ENCODE data around the gene RBM47. TPM values are rescaled to one million over a fixed set of nuclear protein-coding genes. Genes with fewer than 3 reads are reported as not detected.

The RBM47 gene
- total RNA-seq, 1 donor from 2014 or later, result 0.98 TPM

- H3K27ac Mint-ChIP-seq (ENCODE audit: unreplicated experiment), result no peak overlapping the region
- H3K9me3 Mint-ChIP-seq (ENCODE audit: unreplicated experiment), result no peaks in the 10 kb centered on the region
- H3K36me3 Mint-ChIP-seq (ENCODE audit: unreplicated experiment), result peaks cover 12% of the 10 kb centered on the region
- no peaks in the 10 kb centered on the region for H3K27me3 Mint-ChIP-seq (ENCODE audit: unreplicated experiment)
- H3K4me1 Mint-ChIP-seq (ENCODE audit: low read depth, unreplicated experiment), result no peaks in the 10 kb centered on the region
- H3K4me3 Mint-ChIP-seq (ENCODE audit: unreplicated experiment), result no peak overlapping the region
- no peak for TF ChIP-seq CTCF (IDR thresholded peaks at IDR 0.05; ENCODE audit: partially characterized antibody, unreplicated experiment)
- DNase-seq, result no peak
Measured at GRCh38 chr4:40421839-40422708, 207.6 kb downstream of the RBM47 start.

DNA sequence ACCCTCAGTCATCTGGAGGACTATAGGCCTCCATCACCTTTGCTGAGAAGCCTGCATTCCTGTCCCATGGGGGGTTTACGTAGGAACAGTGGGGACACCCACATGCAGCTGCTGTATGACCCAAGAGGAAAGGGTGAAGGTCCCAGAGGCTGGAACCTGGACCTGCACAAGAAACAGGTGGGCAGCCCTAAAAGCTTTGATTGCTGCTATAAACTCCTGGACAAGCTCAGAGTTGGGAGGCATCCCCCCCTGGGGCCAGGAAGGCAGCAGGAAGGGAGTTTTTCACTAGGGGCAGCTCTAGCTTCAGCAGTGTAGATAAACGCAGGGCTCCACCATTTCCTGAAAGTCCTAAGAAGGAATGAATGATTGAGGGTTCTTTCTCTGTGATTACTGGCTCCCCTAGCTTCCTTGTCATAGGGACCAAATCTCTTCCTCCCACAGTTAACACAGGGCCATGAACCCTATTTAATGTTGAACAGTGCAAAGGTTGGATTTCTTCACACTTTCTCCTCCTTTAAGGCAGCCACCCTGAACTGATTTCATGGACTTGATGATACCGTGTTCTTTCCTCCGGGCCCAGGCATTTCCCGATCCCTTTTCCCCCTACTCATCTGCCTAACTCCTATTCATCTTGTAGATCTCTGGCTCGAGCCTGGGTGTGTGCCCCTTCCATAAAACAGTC, 210.3 kb downstream of the RBM47 start:
- no peaks in the 10 kb centered on the region for H3K9me3 Mint-ChIP-seq (ENCODE audit: unreplicated experiment)
- no peak for DNase-seq
- no peak overlapping the region for H3K4me3 Mint-ChIP-seq (ENCODE audit: unreplicated experiment)
- H3K4me1 Mint-ChIP-seq (ENCODE audit: low read depth, unreplicated experiment), result no peaks in the 10 kb centered on the region
- H3K27me3 Mint-ChIP-seq (ENCODE audit: unreplicated experiment), result no peaks in the 10 kb centered on the region
- H3K27ac Mint-ChIP-seq (ENCODE audit: unreplicated experiment), result no peak overlapping the region
- H3K36me3 Mint-ChIP-seq (ENCODE audit: unreplicated experiment), result peaks cover 12% of the 10 kb centered on the region
- no peak for TF ChIP-seq CTCF (IDR thresholded peaks at IDR 0.05; ENCODE audit: partially characterized antibody, unreplicated experiment)

DNA sequence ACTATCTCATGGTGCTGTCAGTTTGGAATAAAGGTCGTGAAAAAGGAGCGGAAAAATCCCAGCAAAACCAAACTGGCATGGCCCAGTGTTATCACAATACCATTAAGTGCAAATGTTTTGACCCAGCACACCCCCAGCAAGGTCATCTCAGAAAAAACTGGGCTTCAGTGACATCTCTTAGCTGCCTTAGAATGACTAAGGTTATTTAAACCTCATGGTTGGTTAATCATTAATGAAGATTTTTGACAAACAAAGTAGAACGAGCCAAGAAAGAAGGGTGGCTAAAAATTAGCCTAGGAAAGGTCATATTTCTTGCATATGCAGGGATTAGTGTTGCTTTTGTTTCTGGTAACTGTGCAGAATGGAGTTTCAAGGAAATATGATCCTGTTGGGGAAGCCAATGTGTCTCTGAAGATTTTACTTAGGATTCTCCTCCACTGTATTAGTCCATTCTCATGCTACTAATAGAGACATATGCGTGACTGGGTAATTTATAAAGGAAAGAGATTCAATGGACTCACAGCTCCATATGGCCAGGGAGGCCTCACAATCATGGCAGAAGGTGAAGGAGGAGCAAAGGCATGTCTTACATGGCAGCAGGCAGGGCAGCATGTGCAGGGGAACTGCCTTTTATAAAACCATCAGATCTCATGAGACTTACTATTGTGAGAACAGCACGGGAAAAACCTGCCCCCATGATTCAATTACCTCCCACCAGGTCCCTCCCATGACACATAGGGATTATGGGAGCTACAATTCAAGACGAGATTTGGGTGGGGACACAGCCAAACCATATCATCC, 211.0 kb downstream of the RBM47 start:
- Mint-ChIP-seq H3K4me3 (ENCODE audit: unreplicated experiment) (no peak overlapping the region), H3K27me3 (ENCODE audit: unreplicated experiment) (no peaks in the 10 kb centered on the region), H3K9me3 (ENCODE audit: unreplicated experiment) (no peaks in the 10 kb centered on the region), H3K27ac (ENCODE audit: unreplicated experiment) (no peak overlapping the region), H3K36me3 (ENCODE audit: unreplicated experiment) (peaks cover 12% of the 10 kb centered on the region), H3K4me1 (ENCODE audit: low read depth, unreplicated experiment) (no peaks in the 10 kb centered on the region)
- DNase-seq, result no peak
- no peak for TF ChIP-seq CTCF (IDR thresholded peaks at IDR 0.05; ENCODE audit: partially characterized antibody, unreplicated experiment)

GRCh38 chr4:40417941-40418340, 211.7 kb downstream of the RBM47 start:
- Mint-ChIP-seq H3K4me1 (ENCODE audit: low read depth, unreplicated experiment) (no peaks in the 10 kb centered on the region), H3K9me3 (ENCODE audit: unreplicated experiment) (no peaks in the 10 kb centered on the region), H3K27ac (ENCODE audit: unreplicated experiment) (no peak overlapping the region), H3K27me3 (ENCODE audit: unreplicated experiment) (no peaks in the 10 kb centered on the region), H3K36me3 (ENCODE audit: unreplicated experiment) (peaks cover 12% of the 10 kb centered on the region), H3K4me3 (ENCODE audit: unreplicated experiment) (no peak overlapping the region)
- DNase-seq, result no peak
- no peak for TF ChIP-seq CTCF (IDR thresholded peaks at IDR 0.05; ENCODE audit: partially characterized antibody, unreplicated experiment)

Data from glutamatergic neuron (in vitro differentiated cells).